H7 (cell line): ENCODE results near the gene DDX19B. TPM values are rescaled to one million over a fixed set of nuclear protein-coding genes. Genes with fewer than 3 reads are reported as not detected.
"Not testable (repeated sequence)": the region's sequence is repeated elsewhere in the genome, so short reads cannot be mapped to it uniquely, and the experiment has no call there.

Experiments used
- DNase-seq: peaks from one replicate; pipeline ENCODE4 v3.0.0; 2012
- H3K27me3 ChIP-seq: 2 replicates; pipeline ENCODE4 v1.6.0; 2011; ENCODE audit warnings: mild to moderate bottlenecking, low read length; ENCODE audit not compliant: control insufficient read depth, insufficient read depth
- H3K36me3 ChIP-seq: replicated peaks from 2 replicates; pipeline ENCODE4 v1.5.1; 2011; ENCODE audit warnings: low read length; ENCODE audit not compliant: control insufficient read depth, insufficient read depth
- H3K4me3 ChIP-seq: 2 replicates; pipeline ENCODE4 v1.5.1; 2011; ENCODE audit warnings: low read depth, mild to moderate bottlenecking, control low read depth, low read length, moderate library complexity; ENCODE audit not compliant: insufficient read depth
- total RNA-seq: library from RNA; depleted of rRNA; stranded (reverse); fragments of >200 nt; shearing (Covaris generic); gene quantifications from 2 replicates; pipeline ENCODE4 v1.2.3, GENCODE V29; 2014

The DDX19B gene
- total RNA-seq, 1 experiment from 2014 or later: 28.0 TPM

GRCh38 chr16:70302745-70303144 is 3.8 kb downstream of the DDX19B start:
- Histone ChIP-seq H3K27me3 (no peaks in the 10 kb centered on the region), H3K36me3 (no peaks in the 10 kb centered on the region; the same call in 1 of the 2 replicates), H3K4me3 (no peak overlapping the region)
- no peak for DNase-seq

GRCh38 chr16:70304892-70305448 is 6.0 kb downstream of the DDX19B start:
- Histone ChIP-seq H3K4me3 (no peak overlapping the region), H3K27me3 (no peaks in the 10 kb centered on the region), H3K36me3 (no peaks in the 10 kb centered on the region; the same call in 1 of the 2 replicates)
- DNase-seq: no peak

GRCh38 chr16:70306880-70307279 is 7.9 kb downstream of the DDX19B start:
- Histone ChIP-seq H3K4me3 (no peak overlapping the region), H3K36me3 (no peaks in the 10 kb centered on the region; the same call in 1 of the 2 replicates), H3K27me3 (no peaks in the 10 kb centered on the region)
- no peak for DNase-seq

- H3K27me3 ChIP-seq, DNase-seq, H3K36me3 ChIP-seq, H3K4me3 ChIP-seq: not testable (repeated sequence)
These were observed 8.7 kb downstream of the DDX19B start for GRCh38 chr16:70307726-70308125.

GRCh38 chr16:70320121-70320520 is 21.1 kb downstream of the DDX19B start:
- H3K36me3 ChIP-seq: peaks cover 14% of the 10 kb centered on the region
- no peak overlapping the region for H3K4me3 ChIP-seq
- no peaks in the 10 kb centered on the region for H3K27me3 ChIP-seq
- no peak for DNase-seq

GRCh38 chr16:70324998-70325747 is 26.2 kb downstream of the DDX19B start:
- no peak for DNase-seq
- peaks cover 9% of the 10 kb centered on the region for H3K36me3 ChIP-seq
- no peak overlapping the region for H3K4me3 ChIP-seq
- H3K27me3 ChIP-seq: no peaks in the 10 kb centered on the region

- Histone ChIP-seq H3K27me3 (no peaks in the 10 kb centered on the region), H3K36me3 (peaks cover 19% of the 10 kb centered on the region), H3K4me3 (no peak overlapping the region)
- no peak for DNase-seq
These were observed 32.1 kb downstream of the DDX19B start for GRCh38 chr16:70331091-70331490.

GRCh38 chr16:70331588-70332358 is 32.8 kb downstream of the DDX19B start:
- H3K36me3 ChIP-seq: peaks cover 19% of the 10 kb centered on the region
- DNase-seq: peak; percentile 58
- H3K4me3 ChIP-seq: no peak overlapping the region
- no peaks in the 10 kb centered on the region for H3K27me3 ChIP-seq

- H3K27me3 ChIP-seq, H3K4me3 ChIP-seq, DNase-seq: not testable (repeated sequence)
- H3K36me3 ChIP-seq: peaks cover 19% of the 10 kb centered on the region
These were observed 33.7 kb downstream of the DDX19B start for GRCh38 chr16:70332728-70333127.

GRCh38 chr16:70337814-70338213 is 38.8 kb downstream of the DDX19B start:
- no peak for DNase-seq
- no peaks in the 10 kb centered on the region for H3K27me3 ChIP-seq
- peaks cover 12% of the 10 kb centered on the region for H3K36me3 ChIP-seq
- no peak overlapping the region for H3K4me3 ChIP-seq

- DNase-seq: peak; percentile 52
- H3K27me3 ChIP-seq: no peaks in the 10 kb centered on the region
- H3K36me3 ChIP-seq: no peaks in the 10 kb centered on the region
- H3K4me3 ChIP-seq: no peak overlapping the region
These were observed 42.6 kb downstream of the DDX19B start for GRCh38 chr16:70341600-70341999.

GRCh38 chr16:70342016-70342415 is 43.0 kb downstream of the DDX19B start:
- Histone ChIP-seq H3K27me3 (no peaks in the 10 kb centered on the region), H3K4me3 (no peak overlapping the region), H3K36me3 (no peaks in the 10 kb centered on the region)
- DNase-seq: no peak

- peaks cover 9% of the 10 kb centered on the region for H3K36me3 ChIP-seq
- no peak for DNase-seq
- no peak overlapping the region; the same call in 1 of the 2 replicates for H3K4me3 ChIP-seq
- no peaks in the 10 kb centered on the region for H3K27me3 ChIP-seq
These were observed 46.9 kb downstream of the DDX19B start for GRCh38 chr16:70345840-70346239.

GRCh38 chr16:70348991-70349390 is 50.0 kb downstream of the DDX19B start:
- no peak for DNase-seq
- H3K4me3 ChIP-seq: no peak overlapping the region
- no peaks in the 10 kb centered on the region for H3K27me3 ChIP-seq
- H3K36me3 ChIP-seq: peaks cover 9% of the 10 kb centered on the region

GRCh38 chr16:70349783-70350182 is 50.8 kb downstream of the DDX19B start:
- H3K27me3 ChIP-seq: no peaks in the 10 kb centered on the region
- DNase-seq: no peak
- H3K4me3 ChIP-seq: no peak overlapping the region
- H3K36me3 ChIP-seq: peaks cover 11% of the 10 kb centered on the region
